Upper lobe of left lung (tissue), 4 donors: ENCODE data around the gene ACER2.

Experiments used
- POLR2A ChIP-seq, 4 donors: fragments of 450-650 bp; IDR thresholded peaks; one replicate each; pipeline ENCODE4 v1.5.1; 2016 to 2017; ENCODE audit warnings: antibody characterized with exemption in 4 of 4, mild to moderate bottlenecking in 2 of 4
- POLR2AphosphoS5 ChIP-seq, 2 donors: sonication (generic); formaldehyde crosslinking; IDR thresholded peaks; one replicate each; pipeline ENCODE4 v1.5.1; 2017; ENCODE audit warnings: antibody characterized with exemption in 2 of 2
- TF ChIP-seq, protein P1 (sequence below), 6 experiments: fragments of 450-650 bp in 4 of 6; fragments of 200-600 bp in 2 of 6; sonication (generic) in 2 of 6; IDR thresholded peaks; one replicate each; pipeline ENCODE4 v1.5.1; 2016 to 2019; ENCODE audit warnings: antibody characterized with exemption in 6 of 6

DNA sequence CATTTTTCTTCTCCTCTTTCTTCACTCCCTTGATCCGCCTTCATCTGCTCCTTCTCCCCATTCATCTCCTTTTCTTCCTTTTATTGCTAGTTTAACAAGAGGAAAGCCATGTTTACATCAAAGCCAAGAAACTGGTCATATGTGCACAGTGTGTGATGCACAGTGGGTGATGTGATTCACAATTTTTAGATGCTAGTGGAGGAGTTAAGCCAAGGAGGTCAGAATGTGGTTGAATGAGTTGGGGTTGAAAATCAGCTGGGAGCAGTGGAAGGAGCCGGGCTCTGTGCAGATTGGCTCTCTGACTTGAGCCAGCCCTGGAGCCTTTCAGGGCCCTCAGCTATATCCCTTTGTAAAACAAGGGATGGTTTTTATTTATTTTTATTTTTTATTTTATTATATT lies 7.3 kb downstream of the ACER2 start:
- TF ChIP-seq, protein P1, sequence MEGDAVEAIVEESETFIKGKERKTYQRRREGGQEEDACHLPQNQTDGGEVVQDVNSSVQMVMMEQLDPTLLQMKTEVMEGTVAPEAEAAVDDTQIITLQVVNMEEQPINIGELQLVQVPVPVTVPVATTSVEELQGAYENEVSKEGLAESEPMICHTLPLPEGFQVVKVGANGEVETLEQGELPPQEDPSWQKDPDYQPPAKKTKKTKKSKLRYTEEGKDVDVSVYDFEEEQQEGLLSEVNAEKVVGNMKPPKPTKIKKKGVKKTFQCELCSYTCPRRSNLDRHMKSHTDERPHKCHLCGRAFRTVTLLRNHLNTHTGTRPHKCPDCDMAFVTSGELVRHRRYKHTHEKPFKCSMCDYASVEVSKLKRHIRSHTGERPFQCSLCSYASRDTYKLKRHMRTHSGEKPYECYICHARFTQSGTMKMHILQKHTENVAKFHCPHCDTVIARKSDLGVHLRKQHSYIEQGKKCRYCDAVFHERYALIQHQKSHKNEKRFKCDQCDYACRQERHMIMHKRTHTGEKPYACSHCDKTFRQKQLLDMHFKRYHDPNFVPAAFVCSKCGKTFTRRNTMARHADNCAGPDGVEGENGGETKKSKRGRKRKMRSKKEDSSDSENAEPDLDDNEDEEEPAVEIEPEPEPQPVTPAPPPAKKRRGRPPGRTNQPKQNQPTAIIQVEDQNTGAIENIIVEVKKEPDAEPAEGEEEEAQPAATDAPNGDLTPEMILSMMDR (IDR thresholded peaks at IDR 0.05): no peak
- TF ChIP-seq POLR2A (IDR thresholded peaks at IDR 0.05) (no peak), POLR2AphosphoS5 (IDR thresholded peaks at IDR 0.05) (no peak)
